Tibial nerve (tissue), 4 donors: ENCODE results near the gene GPANK1.

ENCODE experiments used
- EP300 ChIP-seq, 2 donors: sonication (generic); formaldehyde crosslinking; IDR thresholded peaks; one replicate each; pipeline ENCODE4 v1.6.1; 2017; ENCODE audit warnings: antibody characterized with exemption in 2 of 2, mild to moderate bottlenecking in 1 of 2
- TF ChIP-seq, protein P1 (sequence below), 5 experiments: fragments of 200-600 bp in 3 of 5; fragments of 450-650 bp in 2 of 5; sonication (generic) in 3 of 5; IDR thresholded peaks; one replicate each; pipeline ENCODE4 v1.5.1; 2016 to 2019; ENCODE audit warnings: antibody characterized with exemption in 5 of 5, mild to moderate bottlenecking in 3 of 5, moderate library complexity in 2 of 5

DNA sequence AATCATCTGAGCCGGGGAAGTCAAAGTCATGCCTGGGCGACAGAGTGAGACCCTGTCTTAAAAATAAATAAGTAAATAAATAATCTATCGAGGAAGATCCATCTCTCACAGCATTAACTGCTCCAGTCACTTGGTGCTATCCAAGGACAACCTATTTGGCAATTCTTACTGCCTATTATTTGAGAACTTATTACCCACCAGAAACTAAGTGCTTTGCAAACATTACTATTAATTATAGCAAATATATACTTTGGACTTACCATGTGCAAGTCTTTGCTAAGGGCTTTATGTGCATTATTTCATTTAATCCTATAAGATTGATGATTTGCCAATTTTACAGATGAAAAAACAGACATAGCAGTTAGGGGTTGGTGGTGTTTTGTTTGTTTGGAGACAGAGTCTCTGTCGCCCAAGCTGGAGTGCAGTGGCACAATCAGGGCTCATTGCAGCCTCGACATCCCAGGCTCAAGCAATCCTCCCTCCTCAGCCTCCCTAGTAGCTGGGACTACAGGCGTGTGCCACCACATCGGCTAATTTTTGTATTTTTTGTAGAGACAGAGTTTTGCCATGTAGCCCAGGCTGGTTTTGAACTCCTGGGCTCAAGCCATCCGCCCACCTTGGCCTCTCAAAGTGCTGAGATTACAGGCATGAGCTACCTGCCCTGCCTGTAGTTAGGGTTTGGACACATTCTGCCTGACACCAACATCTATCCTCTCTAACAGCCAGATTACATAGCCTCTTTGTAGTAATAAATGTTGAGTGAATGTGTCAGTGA is 10.0 kb downstream of the GPANK1 start:
- no peak for TF ChIP-seq EP300 (IDR thresholded peaks at IDR 0.05)
- TF ChIP-seq, protein P1, sequence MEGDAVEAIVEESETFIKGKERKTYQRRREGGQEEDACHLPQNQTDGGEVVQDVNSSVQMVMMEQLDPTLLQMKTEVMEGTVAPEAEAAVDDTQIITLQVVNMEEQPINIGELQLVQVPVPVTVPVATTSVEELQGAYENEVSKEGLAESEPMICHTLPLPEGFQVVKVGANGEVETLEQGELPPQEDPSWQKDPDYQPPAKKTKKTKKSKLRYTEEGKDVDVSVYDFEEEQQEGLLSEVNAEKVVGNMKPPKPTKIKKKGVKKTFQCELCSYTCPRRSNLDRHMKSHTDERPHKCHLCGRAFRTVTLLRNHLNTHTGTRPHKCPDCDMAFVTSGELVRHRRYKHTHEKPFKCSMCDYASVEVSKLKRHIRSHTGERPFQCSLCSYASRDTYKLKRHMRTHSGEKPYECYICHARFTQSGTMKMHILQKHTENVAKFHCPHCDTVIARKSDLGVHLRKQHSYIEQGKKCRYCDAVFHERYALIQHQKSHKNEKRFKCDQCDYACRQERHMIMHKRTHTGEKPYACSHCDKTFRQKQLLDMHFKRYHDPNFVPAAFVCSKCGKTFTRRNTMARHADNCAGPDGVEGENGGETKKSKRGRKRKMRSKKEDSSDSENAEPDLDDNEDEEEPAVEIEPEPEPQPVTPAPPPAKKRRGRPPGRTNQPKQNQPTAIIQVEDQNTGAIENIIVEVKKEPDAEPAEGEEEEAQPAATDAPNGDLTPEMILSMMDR (IDR thresholded peaks at IDR 0.05): no peak
